GM21528 (cell line): Measurements from ENCODE around the gene NRXN3.
"Not testable (repeated sequence)": the region's sequence is repeated elsewhere in the genome, so short reads cannot be mapped to it uniquely, and the experiment has no call there.

Experiments
- ATAC-seq: cut with Tn5 transposase; IDR thresholded peaks from one replicate; pipeline ENCODE4 v1.9.1; 2021; ENCODE audit warnings: mild to moderate bottlenecking, moderate library complexity; ENCODE audit not compliant: unreplicated experiment, low FRiP score

Gene NRXN3

DNA sequence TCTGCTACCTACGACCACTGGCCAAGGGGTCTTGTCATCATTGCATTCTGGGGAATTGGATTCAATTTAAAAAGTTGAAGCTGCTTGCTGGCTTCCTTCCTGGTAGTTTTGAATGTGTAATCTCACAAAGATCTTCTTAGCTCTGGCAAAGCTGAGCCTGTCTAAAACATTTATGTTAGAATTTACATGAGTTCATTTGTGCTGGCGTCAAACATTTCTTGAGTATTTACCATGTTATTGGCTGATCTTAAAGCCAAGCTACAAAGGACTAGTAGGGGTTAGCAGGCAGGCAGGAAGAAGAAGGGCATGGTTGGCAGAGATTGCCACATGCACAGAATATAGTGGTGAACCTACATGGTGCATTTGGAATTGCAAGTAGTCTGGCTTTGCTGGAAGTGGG lies 1596.3 kb downstream of the NRXN3 start:
- ATAC-seq, result no peak

DNA sequence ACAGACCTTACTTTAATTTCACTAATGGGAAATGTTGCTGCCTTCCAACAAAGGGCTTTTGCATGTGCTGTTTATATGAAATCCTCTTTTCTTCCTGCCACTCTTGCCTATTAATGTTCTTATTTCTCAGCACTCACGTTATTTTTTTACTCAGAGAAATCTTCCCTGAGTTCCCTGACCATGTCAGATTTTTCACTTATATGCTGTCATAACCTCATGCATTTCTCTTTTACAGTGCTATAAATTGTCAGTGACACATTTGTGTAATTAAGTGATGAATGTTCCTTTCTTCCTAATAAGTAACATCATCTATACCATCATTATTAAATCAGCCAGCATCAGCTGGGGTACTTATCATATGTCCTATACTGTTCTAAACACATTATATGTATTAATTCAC lies 1597.1 kb downstream of the NRXN3 start:
- ATAC-seq, result no peak

DNA sequence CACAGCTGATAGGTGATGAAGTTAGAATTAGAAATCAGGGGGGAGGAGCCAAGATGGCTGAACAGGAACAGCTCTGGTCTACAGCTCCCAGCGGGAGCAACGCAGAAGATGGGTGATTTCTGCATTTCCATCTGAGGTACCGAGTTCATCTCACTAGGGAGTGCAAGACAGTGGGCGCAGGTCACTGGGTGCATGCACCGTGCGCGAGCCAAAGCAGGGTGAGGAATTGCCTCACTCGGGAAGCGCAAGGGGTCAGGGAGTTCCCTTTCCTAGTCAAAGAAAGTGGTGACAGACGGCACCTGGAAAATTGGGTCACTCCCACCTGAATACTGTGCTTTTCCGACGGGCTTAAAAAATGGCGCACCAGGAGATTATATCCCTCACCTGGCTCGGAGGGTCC lies 1597.5 kb downstream of the NRXN3 start:
- ATAC-seq, result not testable (repeated sequence)

DNA sequence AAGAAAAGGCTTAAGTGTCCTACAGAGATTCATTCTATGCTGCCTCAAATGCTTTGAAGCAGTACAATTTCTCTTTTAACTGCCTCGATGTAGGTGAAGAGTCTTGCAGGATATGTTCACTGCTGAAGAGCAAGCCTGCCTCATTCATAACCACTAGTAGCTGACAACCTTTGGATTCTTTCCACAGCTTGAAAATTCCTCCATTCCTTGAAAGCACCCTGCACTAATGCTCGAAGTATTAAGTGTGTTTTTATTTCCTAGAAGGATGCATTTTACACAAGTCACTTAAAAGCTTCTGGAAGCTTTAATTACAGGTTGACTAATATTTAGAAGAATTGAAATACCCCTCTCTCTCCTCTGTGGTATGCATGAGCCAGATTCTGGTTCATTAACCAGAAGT lies 1611.7 kb downstream of the NRXN3 start:
- no peak for ATAC-seq

DNA sequence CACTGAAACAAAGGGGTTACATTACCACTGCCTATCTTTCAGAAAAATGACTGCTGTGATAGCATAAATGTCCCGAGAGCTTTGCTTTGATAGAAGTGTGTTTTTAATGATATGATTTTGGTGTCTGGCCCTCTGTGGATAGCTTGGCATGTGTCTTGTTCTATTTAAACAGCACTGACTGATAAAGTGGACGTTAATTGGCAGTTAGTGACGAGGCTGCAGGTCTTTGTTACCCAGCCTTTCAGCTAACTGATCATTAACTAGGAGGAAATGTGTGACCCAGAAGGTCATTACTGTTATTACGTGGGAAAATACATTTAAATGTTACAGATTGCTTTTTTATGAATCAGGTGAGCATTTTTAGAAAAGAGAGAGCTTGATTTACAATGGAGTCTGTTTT lies 1612.9 kb downstream of the NRXN3 start:
- ATAC-seq, result no peak

DNA sequence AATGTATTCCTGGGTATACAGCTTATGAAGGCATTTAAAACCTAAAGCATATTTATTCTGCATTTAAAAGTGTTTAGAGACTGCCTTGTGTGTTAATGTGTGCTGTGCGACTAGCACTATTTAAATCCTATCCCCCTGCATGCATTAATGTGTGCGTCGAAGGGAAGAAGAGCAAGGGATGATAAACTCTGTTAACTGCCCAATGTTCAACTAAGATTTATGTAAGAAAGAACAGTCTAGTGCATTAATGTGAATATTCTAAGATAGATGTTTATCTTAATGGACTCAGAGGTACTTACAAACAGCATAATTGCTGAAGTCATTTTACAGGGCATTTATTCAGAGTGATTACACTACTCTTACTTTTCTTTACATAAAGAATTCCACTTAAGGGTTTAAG lies 1616.3 kb downstream of the NRXN3 start:
- no peak for ATAC-seq

DNA sequence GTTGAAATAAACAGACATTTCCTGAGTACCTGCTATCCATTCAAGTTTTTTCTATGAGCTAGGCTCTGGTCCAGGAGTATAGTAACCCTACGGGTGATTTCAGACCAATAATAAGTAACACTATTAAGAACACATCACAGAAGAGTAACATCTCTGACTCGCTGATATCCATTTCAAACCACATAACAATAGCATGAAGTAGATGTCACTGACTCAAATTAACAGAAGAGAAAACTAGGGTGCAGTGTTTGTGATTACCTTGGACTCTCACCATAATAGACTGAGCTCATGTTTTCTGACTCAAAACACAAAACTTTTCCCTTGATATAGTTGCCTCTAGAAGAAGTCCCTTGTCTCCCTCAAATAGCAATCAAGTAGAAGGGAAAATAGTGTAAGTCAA lies 1618.2 kb downstream of the NRXN3 start:
- no peak for ATAC-seq

DNA sequence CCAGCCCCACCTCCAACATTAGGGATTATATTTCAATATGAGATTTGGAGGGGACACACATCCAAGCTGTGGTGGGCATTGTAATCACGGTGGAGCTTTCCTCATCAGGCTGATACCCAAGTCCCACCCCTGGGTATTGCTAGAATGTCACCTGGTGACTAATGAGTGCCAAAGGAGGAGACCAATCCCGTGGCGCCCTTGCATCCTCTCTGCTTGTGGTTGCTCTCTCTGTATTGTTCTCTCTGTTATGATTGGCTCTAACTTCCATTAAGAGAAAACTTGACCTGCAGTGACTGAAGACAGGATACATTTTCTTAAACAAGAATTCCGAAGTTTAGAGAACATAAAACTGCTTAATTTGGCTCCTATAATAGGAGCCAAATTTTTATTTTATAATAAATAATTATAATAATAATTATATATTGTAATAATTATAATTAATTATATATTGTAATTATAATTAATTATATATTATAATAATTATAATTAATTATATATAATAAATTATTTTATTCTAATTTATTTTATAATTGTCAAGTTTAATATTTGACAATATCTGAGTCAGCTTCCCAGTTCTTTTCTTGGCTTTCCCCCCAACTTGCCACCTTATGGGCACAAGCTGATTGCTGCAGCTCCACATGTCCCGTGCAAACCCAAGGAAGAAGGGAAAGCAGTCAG lies 1621.0 kb downstream of the NRXN3 start:
- no peak for ATAC-seq

DNA sequence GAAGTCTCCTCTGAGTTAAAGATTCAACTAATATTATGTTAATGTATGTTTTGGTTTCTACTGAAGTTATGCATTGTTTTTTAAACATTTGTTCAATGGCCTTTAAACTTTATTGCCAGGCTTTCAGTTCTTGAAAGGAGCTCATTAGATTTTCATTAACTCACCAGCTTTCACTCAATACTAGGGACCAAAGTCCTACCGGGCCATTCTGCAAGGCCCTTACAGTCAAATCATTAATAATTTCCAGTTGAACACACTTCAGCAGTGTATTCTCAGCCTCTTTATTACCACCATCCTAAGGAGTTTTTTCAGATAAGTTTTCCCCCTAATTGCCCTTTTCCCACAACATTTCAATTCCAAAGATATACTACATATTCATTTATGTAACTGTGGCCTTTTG lies 1631.9 kb downstream of the NRXN3 start:
- no peak for ATAC-seq

DNA sequence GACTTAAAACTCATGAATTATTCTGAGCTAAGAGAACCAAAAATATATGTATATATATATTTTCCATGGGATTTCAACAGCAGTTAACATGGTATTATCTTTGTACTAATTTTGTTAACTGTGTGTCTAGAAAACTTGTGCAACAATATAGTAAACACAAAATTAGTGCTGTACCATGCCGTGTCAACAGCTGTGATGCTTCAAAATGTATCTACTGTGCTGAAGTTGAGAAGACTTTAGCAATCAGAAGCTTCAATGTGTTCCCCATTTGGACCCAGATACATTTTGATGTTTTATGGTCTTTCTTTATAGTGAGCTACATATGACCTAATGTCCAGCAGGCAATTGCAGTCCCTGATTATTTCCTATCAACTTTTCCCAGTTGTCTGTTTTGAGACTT lies 1635.5 kb downstream of the NRXN3 start:
- ATAC-seq, result no peak

DNA sequence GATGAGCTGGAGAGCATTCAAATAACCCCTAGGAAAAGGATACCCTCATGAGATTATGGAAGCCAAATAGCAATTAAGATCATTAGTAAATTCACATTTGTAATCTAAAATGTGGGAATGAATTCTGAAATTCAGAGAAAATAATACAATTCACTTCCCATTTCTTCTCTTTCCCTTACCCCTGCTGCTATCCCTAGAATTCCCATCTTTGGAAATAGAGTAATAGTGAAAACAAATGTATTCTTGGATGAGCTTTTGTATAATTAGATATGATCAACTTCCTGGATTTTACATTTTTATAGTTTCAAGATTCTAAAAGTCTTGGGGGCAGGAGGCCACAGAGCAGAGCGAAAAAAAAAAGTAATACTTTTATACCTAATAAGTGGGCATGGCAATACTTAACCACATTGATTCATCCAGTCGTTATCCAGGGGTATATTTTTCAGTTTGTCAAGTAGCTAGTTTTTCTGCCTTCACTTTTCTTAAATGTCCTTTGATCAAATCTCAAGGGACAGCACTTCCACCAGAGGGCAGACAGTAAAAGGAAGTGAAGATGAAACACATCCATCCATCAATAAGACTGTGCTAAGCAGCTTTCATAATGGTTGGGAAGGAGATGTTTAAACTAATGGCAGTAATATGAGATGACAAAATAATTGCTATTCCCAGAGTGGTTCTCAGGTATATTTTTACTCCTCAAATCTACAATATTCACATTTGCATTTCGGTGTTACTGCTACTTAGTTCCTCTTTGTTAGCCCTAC lies 1639.9 kb downstream of the NRXN3 start:
- no peak for ATAC-seq

DNA sequence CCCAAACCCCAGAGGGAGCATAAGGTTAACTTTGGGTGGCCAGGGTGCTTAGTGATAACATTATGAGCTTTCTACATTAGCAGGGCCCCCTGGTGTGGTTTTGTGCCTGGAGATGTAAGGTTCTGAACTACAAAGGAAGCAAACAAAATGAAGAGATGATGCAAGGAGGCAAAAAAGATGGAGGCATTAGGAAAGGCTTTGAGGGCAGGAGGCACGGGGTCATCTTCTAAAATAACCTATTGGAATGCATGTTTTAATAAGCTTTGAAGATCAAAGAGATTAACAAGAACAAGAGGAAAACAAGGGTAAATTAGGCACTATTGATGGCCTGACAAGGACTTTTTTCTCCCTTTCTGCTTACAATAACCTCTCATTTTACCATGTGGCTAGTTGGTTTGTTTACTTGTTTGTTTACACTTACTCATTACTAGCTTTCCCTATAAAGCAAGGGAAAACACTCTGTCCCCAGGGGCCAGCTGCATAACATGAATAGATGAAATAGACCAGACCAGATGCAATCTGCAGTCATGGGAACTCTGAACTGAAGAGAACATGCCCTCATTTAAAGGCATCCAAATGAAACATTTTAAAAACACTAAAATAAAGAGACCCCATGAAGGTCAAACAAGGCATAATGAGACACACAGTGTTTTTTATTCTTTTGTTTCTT lies 1650.8 kb downstream of the NRXN3 start:
- ATAC-seq, result no peak

DNA sequence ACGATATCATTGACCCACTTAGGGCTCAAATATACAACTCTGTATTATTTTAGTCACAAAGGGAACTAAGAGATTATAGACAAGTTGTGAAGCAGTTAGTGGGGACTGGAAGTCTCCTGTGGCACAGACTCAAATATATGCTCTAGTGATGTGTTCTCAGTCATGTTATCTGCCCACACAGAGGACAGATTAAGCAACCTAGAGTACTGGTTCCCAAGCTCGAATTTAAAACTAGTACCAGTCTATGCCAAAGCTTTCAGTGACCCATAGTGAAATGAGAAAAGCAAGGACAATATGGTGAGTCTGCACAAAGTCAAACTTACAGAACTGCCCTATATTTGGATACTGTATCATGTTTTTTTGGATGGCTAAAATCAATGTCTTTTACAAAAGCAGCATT lies 1651.9 kb downstream of the NRXN3 start:
- ATAC-seq, result no peak

DNA sequence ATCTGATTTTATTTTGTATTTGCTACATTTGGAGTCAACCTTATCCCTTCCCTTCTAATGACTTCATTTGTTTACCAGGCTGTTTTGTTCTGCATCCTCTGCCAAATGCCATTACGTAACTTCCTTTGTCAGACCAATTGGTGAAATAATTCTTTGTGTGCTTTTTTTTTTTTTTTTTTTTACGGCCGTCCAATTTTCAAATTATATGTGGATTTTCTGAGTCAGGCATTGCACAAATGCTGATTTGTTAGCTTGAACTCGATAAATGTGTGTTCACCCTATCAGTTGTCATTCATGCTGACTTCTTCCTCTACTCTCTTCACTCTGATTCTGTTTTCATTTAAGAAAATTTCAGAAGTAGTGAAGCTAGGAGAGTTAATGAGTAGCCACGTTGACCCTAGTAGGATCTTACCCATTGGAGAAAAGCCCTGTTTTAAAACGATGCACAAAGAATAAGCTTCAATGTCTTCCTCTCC lies 1654.9 kb downstream of the NRXN3 start:
- ATAC-seq, result no peak

DNA sequence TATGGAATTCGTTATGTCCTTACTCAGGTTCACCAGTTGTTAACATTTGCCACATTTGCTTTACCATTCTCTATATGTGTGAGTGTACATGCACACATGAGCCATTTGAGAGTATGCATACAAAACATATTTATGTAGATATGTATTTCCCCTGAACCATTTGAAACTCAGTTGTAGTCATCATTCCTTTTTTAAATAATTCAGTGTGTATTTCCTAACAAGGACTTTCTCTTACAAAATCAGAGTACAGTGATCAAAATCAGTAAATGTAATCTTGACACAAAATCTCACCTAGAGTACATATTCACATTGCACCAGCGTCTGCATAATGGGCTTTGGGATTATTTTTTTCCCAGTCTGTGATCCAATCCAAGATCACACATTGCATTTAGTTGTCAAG lies 1656.2 kb downstream of the NRXN3 start:
- no peak for ATAC-seq

DNA sequence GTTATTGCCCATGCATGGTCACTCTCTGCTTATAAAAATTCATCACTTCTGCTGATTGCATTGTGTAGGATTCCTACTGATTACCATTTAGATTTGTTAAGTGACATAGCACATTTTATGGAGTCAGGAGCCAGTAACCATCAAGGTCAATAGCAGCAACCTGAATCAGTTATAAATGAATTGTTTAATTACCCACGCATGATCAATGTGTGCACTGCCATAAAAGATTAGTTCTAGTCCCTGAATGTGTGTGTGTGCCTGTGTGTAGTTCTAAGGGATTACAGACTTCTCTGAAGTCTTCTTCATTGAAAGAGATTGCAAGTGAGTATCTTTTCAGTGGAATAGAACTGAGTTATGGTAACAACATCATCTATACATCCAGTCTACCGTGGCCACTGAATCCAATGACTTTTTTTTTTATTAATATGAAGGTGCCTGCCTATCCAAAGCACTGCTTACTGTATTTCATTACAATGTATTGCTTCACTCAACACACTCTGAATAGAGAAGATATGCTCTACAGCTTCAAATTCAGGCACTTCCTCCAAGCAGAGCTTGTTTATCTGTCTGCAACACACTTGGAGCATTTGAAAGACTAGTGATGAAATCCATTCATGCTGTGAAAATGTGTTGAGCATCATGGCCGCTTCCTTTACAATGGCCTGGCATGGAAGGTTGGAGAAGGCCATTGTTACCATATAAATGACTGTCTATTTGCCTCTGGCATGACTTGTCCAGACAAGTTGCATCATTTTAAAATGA lies 1659.4 kb downstream of the NRXN3 start:
- ATAC-seq, result no peak

DNA sequence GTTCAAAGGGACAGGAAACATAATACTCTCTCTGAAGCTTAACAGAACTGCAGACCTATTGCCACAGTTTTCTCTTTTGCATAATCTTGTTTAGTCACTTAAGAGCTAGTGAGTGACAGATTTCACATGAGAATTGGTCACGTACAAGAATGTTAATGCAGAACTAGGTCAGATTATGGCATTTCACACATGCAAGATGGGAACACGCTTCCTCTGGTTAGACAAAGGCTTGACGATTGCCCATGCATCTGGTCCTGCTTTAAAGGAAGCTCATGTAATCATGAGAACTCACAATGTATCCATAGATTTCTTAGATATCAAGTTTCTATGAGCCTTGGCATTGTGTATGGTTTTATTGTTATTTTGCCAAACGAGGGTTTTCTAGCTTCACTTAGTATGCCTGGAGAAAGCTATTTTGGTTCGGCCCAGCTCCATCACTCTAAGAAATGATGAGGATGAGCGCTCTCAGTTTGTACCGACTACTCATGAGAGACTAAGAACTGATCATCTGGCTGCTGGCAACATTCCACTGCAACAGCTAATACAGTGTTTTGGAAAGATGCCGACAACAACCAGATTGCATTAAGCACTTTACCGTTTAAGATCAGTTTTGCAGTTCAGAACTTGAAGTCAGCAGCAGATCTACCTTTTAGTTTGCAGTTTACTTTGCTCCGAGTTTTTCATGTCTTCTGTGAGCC lies 1661.2 kb downstream of the NRXN3 start:
- no peak for ATAC-seq

DNA sequence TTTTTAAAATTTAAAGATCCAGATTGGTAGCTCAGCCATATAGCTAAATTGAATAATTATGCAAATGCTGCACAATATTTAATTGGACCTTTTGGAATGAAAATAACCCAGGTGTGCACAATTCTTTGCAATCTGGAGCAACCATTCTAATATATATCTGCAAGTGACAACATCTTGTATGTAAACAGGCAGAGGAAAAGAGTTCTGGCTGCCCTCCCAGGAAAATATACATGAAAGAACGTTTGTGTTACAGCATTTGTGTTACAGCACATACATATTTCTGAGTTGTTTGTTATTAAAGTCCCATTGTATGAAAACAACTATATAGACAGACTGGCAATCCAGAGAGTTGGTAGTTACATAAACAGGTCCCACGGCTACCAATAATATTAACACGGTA lies 1663.6 kb downstream of the NRXN3 start:
- ATAC-seq, result no peak

DNA sequence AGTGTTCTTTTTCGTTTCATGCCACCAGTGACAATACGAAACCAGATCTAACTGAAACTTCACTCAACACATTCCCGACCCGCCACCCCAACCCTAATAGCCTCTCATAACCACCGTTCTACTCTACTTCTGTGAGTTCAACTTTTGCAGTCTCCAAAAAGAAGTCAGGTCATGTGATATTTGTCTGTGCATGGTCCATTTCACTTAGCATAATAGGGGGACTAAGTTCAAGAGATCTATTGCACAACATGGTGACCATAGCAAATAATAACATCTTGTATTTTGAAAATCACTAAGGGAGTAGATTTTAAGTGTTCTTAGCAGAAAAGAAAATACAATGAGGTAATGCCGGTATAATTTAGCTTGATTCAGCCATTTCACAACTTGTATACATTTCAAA lies 1664.7 kb downstream of the NRXN3 start:
- ATAC-seq, result no peak

DNA sequence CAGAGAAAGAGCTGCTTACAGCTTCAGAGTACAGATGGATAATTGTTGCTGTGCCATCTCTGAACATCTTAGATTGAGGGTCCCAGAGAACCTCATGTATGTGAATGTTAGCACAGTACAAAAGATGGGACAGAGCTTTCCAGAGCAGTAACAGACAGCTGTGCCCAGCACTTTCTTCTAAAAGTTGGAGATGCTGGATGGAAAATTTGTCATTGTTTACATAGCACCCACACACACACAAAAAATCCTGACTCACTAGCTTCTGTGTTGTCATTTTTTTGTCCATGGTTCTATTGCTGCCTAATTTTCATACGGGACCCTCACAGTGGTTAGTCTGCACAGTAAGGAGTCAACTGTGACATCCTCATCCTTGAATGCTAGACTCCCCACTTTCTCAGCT lies 1666.4 kb downstream of the NRXN3 start:
- no peak for ATAC-seq
